ENCODE data around the gene FYB2.

The FYB2 gene

GRCh38 chr1:56712150-56712549, 107.1 kb downstream of the FYB2 start:
- DNase-seq (ENCODE audit: low read depth): no peak

DNA sequence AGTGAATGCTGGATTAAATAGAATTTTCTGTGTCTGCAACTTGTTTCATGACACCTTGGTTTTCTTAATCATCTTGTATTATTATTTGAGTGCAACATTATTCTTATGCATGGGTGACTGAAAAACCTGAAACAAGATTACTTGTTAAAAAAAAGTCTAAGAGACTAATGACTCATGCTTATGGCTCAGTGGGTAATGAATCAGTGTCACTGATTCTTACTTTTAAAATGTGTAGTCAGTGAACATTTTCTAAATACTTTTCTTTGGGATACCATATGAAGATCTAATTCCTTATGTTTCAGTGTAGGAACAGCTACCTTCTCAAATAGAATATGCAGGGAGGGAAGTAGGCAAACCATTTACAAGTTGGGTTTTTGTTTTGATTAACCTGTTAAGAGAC, 108.6 kb downstream of the FYB2 start:
- DNase-seq (ENCODE audit: low read depth): peak; percentile 13

- no peak for DNase-seq (ENCODE audit: low read depth)
Measured at GRCh38 chr1:56709995-56710394, 109.2 kb downstream of the FYB2 start.

DNA sequence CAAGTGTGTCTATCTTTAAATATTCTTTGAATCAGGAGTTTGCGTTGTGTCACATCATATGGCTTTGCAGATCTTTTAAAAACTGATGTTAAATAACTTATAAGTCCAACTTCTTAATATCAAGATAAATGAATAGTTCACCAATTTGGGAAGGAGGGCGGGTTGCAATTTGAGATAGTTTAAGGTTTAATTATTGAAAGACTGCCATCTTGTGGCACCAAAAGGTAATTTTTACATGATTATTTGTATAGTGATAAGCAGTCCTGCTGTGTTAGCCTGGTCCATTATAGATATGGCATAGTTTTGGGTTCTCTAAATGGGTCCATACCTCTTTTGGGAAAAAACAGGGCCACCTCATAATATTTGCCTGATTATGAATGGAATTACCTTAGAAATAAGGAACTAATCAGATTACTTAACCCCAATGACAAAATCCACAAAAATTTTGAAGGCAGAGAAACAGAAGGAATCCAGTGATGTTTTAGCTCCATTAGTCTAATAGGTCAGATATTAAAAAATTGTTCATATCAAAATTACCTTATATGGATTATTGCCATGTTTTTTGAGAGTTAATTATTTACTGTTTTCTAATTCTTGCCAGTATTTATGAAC, 109.8 kb downstream of the FYB2 start:
- peak; percentile 50 for DNase-seq (ENCODE audit: low read depth)

GRCh38 chr1:56707379-56707778, 111.8 kb downstream of the FYB2 start:
- no peak for DNase-seq (ENCODE audit: low read depth)

GRCh38 chr1:56703747-56704146, 115.5 kb downstream of the FYB2 start:
- no peak for DNase-seq (ENCODE audit: low read depth)

DNA sequence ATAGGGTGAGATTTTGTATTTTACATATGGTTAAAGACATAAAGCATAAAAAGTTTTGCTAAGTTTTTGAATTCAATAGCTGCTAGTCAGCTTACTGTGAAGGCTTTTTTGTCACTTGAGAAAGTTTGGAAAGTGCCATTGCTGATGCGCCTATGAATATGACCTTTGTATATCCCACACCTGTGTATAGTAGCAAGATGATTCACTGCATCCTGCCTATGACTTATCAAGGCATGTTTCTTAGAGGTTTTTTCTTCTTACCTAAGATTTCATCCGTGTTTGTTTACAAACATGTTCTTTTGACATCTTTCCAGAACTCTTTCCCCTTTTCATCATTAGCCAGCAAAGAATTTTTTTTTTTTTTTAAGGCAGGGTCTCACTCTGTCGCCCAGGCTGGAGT, 122.5 kb downstream of the FYB2 start:
- no peak for DNase-seq (ENCODE audit: low read depth)

DNA sequence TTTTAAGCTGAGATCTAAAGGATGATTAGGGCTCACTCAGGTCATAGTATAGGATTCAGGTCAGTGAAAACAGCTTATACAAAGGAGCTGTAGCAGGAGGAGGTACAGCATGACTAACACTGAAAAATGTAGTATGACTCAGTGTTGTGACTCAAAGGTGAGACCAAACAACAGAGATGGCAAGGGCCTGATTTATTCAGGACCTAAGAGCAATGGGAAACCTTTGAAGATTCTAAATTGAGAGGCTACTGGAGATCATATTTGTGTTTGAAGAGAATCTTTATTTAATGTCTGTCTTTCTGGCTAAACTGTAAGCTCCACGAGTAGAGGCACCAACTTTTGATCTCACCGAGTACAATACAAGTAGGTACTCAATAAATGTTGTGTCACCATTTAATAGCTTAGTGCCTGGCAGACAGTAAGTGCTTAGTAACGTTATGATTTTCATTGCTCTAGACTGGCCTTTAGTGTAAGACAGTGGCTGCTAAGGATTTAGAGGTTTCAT, 130.6 kb downstream of the FYB2 start:
- no peak for DNase-seq (ENCODE audit: low read depth)

DNA sequence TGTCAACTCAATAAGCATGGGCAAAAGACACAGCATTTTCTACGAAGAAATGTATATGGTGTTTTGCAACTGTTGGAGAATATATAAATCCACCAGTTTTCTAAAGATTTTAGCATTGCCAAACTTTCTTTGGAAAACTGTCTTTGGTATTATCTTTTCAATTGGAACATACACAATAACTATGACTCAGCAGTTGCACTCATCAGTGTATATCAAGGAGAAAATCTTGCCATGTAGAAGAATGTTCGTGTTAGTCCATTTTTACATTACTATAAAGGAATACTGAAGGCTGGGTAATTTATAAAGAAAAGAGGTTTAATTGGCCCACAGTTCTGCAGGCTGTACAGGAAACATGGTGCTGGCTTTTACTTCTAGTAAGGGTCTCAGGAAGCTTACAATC, 133.0 kb downstream of the FYB2 start:
- peak; percentile 5 for DNase-seq (ENCODE audit: low read depth)

- no peak for DNase-seq (ENCODE audit: low read depth)
Measured at GRCh38 chr1:56683569-56683968, 135.6 kb downstream of the FYB2 start.

GRCh38 chr1:56676571-56677035, 142.6 kb downstream of the FYB2 start:
- peak; percentile 21 for DNase-seq (ENCODE audit: low read depth)

DNA sequence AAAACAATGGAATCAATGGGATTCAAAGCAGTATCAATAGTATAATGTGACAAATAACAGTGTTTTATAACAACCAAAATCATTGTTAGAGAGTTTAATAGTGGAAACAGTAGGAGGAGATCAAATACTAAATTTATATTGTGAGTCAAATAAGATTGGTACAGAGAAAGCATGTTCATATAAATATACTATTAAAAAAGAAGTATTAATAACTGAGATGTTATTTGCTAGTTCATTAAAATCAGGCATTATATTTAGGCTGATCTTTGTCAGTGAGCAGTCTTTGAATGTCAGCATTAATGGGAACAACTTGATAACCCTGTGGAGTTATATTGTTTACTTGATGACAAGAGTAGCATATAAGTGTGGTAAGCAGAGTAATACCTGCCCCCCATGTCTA, 143.4 kb downstream of the FYB2 start:
- DNase-seq (ENCODE audit: low read depth): no peak

- DNase-seq (ENCODE audit: low read depth): no peak
Measured at GRCh38 chr1:56672579-56672978, 146.6 kb downstream of the FYB2 start.

- no peak for DNase-seq (ENCODE audit: low read depth)
Measured at GRCh38 chr1:56671542-56671941, 147.7 kb downstream of the FYB2 start.

DNA sequence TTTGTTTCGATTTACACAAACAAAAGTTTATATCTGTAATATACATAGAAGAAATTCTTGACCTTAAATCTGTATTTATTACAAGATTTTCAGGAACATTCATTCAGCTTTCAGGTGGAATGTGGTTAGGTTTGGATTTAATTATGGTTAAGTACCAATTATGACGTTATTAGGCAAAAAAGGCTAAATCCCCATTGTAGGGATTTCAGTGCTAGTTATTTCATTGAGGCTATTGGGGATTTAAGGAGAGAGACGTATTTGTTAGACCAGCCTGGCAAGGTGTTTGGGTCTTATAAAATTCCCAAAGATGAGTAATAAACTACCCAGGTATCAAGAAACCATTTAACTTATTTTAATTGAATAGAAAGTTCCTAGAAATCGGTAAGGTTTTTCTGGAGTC, 148.1 kb downstream of the FYB2 start:
- DNase-seq (ENCODE audit: low read depth): no peak

DNA sequence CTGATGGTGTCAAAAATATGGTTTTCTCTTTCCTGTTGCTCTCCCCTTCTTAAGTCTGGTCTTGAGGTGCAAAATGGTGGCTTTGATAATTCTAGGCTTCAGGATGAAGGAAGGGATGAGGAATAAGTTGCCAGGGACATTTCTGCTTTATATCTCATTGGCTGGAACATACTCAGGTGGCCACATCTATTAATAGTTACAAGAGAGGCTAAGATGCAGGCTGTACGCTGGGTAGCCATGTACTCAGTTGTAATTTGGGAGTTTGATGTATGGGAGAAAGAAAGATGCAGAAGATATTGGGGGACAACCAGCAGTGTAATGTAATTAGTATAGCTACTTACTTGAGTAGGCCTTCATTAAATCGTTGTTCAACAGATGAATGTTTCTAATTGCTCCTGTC, 148.9 kb downstream of the FYB2 start:
- no peak for DNase-seq (ENCODE audit: low read depth)
